Retinal pigment epithelial cell (primary cell): ENCODE data around the gene PPP6C.
"Not testable (repeated sequence)": the region's sequence is repeated elsewhere in the genome, so short reads cannot be mapped to it uniquely, and the experiment has no call there.

Experiments used
- DNase-seq: peaks from one replicate; pipeline ENCODE4 v3.0.0-alpha.2; 2010; ENCODE audit warnings: low read depth
- H3K4me3 ChIP-seq: 2 replicates; pipeline ENCODE4 v1.5.1; 2011; ENCODE audit warnings: mild to moderate bottlenecking, low read length, control low read depth, moderate library complexity
- TF ChIP-seq, protein P1 (sequence below): conservative IDR thresholded peaks from 2 replicates; pipeline ENCODE4 v1.5.1; 2011; ENCODE audit warnings: low read depth, low read length, control low read depth, inconsistent platforms

The PPP6C gene

GRCh38 chr9:125189361-125190289 lies at the start of gene PPP6C:
TSS of gene PPP6C (minus strand) at chr9:125189803. CDS start at chr9:125189718, 85 bp downstream.
- peak within 1 kb of the TSS; percentile 97 for H3K4me3 ChIP-seq
- DNase-seq: peak; percentile 86
- TF ChIP-seq, protein P1, sequence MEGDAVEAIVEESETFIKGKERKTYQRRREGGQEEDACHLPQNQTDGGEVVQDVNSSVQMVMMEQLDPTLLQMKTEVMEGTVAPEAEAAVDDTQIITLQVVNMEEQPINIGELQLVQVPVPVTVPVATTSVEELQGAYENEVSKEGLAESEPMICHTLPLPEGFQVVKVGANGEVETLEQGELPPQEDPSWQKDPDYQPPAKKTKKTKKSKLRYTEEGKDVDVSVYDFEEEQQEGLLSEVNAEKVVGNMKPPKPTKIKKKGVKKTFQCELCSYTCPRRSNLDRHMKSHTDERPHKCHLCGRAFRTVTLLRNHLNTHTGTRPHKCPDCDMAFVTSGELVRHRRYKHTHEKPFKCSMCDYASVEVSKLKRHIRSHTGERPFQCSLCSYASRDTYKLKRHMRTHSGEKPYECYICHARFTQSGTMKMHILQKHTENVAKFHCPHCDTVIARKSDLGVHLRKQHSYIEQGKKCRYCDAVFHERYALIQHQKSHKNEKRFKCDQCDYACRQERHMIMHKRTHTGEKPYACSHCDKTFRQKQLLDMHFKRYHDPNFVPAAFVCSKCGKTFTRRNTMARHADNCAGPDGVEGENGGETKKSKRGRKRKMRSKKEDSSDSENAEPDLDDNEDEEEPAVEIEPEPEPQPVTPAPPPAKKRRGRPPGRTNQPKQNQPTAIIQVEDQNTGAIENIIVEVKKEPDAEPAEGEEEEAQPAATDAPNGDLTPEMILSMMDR: peak; percentile 70

DNA sequence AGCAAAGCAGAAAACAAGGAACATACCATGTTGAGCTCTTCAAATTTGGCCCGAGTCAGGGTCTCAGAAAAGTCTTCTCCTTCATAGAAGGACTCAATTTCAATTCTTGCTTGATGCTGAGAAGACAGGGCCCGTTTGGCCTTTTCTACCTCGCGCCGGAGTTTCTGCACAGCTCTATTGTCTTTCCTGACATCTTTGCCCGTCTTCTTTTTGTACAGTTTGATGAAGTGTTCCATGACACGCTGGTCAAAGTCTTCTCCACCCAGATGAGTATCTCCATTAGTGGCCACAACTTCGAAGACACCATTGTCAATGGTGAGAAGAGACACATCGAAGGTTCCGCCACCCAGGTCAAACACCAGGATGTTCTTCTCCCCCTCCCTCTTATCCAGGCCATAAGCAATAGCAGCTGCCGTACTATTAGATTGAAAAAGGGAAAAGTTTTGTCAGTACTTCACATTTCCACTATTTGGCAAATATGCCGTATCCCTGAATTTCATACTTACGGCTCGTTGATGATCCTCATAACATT lies 49.4 kb upstream of the PPP6C start:
- TF ChIP-seq, protein P1: no peak
- no peak for DNase-seq
- H3K4me3 ChIP-seq: peak overlapping the region; percentile 100

DNA sequence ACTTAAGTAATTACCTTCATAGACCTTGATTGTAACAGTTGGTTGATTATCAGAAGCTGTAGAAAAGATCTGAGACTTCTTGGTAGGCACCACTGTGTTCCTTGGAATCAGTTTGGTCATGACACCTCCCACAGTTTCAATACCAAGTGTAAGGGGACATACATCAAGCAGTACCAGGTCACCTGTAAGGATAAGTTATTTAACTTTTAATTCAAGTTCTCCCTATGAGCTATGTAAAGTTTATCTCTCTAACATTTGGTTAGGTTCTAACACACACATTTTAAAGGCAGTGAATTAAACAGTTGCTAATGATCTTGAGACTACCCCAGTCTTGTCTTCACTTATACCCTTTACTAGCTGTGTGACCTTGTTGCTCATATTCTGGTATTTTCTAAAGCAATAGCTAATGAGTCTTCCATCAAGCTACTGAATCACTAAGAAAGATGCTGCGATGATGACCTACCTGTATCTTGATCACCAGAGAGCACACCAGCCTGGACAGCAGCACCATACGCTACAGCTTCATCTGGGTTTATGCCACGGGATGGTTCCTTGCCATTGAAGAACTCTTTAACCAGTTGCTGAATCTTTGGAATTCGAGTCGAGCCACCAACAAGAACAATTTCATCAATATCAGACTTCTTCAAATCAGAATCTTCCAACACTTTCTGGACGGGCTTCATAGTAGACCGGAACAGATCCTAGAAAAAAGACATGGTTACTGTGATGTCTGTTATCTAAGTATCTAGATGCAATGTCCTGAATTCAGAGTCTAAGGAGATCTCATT lies 48.7 kb upstream of the PPP6C start:
- no peak for DNase-seq
- H3K4me3 ChIP-seq: peak overlapping the region; percentile 100
- TF ChIP-seq, protein P1: no peak

DNA sequence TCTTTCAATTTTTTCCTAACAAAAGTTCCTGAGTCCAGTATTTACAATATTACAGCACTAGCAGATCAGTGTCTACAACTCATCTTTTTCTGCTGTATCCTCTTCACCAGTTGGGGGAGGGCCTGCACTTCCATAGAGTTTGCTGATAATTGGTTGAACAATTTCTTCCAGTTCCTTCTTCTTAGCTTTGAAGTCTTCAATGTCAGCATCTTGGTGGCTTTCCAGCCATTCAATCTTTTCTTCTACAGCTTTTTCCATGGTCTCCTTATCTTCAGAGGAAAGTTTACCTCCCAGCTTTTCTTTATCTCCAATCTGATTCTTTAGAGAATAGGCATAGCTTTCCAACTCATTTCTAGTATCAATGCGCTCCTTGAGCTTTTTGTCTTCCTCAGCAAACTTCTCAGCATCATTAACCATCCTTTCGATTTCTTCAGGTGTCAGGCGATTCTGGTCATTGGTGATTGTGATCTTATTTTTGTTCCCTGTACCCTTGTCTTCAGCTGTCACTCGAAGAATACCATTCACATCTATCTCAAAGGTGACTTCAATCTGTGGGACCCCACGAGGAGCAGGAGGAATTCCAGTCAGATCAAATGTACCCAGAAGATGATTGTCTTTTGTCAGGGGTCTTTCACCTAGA lies 47.0 kb upstream of the PPP6C start:
- H3K4me3 ChIP-seq: peak overlapping the region; percentile 33
- DNase-seq: not testable (repeated sequence)

GRCh38 chr9:125235804-125236519 lies 46.4 kb upstream of the PPP6C start:
- DNase-seq: no peak
- TF ChIP-seq, protein P1: no peak
- H3K4me3 ChIP-seq: peak overlapping the region; percentile 33

DNA sequence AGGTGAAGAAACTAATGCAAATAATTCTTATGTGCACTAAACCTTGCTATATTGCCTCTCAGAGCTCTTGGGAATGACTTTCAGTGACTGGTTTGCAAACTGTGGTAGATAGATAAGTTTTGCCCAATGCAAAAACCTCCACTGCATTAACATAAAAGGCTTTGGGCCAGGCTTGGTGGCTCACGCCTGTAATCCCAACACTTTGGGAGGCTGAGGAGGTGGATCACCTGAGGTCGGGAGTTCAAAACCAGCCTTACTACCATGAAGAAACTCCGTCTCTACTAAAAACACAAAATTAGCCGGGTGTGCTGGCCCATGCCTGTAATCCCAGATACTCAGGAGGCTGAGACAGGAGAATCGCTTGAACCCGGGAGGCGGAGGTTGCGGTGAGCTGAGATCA lies 44.5 kb upstream of the PPP6C start:
- not testable (repeated sequence) for H3K4me3 ChIP-seq

DNA sequence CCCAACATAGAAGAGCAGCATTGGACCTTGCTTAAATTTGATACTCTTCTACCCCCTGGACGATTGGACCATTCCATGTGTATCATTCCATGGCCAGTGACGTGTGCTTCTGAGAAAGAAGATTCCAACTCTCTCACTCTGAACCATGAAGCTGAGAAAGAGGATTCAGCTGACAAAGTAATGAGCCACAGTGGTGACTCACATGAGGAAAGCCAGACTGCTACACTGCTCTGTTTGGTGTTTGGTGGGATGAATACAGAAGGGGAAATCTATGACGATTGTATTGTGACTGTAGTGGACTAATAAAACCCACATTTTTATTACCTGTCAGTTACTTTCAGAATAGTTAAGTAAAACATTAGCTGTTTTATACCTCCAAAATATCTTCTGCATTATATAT lies 44.1 kb upstream of the PPP6C start:
- DNase-seq: peak; percentile 72

More for the DNA sequence above, 44.5 kb upstream of the PPP6C start:
- DNase-seq: not testable (repeated sequence)

More for the DNA sequence above, 44.1 kb upstream of the PPP6C start:
- TF ChIP-seq, protein P1: no peak
- H3K4me3 ChIP-seq: no peak overlapping the region
